ENCODE data around the gene TNNI3K. TPM values are rescaled to one million over a fixed set of nuclear protein-coding genes. Genes with fewer than 3 reads are reported as not detected.
"Not testable (repeated sequence)": the region's sequence is repeated elsewhere in the genome, so short reads cannot be mapped to it uniquely, and the experiment has no call there.

TNNI3K gene, protein sequence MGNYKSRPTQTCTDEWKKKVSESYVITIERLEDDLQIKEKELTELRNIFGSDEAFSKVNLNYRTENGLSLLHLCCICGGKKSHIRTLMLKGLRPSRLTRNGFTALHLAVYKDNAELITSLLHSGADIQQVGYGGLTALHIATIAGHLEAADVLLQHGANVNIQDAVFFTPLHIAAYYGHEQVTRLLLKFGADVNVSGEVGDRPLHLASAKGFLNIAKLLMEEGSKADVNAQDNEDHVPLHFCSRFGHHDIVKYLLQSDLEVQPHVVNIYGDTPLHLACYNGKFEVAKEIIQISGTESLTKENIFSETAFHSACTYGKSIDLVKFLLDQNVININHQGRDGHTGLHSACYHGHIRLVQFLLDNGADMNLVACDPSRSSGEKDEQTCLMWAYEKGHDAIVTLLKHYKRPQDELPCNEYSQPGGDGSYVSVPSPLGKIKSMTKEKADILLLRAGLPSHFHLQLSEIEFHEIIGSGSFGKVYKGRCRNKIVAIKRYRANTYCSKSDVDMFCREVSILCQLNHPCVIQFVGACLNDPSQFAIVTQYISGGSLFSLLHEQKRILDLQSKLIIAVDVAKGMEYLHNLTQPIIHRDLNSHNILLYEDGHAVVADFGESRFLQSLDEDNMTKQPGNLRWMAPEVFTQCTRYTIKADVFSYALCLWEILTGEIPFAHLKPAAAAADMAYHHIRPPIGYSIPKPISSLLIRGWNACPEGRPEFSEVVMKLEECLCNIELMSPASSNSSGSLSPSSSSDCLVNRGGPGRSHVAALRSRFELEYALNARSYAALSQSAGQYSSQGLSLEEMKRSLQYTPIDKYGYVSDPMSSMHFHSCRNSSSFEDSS
- 2.7 TPM for total RNA-seq

DNA sequence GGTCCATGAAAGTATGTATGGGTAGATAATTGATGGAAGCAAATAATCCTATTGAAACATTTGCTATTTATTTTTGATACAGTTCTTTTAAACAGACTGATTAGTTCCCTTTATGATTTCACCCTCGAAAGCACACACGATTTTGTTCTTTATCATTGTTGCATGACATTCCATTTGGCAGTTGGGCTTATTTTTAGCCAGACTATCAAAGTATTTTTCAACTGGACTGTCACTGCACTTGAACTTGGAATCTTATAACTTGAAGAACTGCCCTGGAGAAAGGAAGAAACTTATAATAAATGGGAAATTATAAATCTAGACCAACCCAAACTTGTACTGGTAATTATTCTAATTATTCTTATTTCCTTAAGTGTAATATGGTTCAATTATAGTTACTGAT, at the start of gene TNNI3K:
TNNI3K (plus strand) TSS at position 235 of the 400 bp plus-strand sequence; CDS start at position 300, 65 bp downstream.
- no peak for DNase-seq

DNA sequence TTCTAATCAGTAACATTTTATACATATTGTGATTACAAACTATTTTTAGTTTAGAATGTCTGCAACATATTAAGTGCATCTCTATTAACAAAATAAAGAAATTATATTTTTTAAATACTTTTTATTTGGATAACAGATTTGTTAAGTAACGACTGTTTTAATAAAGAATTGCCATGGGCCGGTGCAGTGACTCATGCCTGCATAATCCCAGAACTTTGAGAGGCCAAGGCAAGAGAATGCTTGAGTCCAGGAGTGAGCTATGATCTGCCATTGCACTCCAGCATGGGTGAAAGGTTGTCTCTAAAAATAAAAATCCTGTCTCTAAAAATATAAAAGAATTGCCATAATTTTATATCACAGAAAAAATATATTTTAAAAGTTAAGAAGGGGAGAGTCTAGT, 41.3 kb upstream of the TNNI3K start:
- DNase-seq, result no peak

DNA sequence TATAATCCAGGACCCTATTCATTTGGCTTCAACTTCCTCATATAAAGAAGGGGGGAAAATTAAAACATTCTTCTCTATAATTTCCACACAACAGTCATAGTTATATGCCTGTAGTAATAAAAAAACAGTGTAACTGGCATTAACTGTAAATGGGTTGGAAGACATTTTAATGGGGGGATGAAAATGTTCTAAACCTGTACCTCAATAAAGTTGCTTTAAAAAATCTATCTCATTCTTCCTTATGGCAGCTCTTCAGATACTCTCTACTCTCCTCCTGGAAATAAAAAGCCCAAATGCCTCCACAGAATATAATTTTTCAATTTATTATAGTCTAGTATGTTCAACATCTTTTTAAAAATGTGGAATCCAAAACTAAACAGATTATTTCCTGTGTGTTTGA, 39.8 kb upstream of the TNNI3K start:
- DNase-seq, result no peak

DNA sequence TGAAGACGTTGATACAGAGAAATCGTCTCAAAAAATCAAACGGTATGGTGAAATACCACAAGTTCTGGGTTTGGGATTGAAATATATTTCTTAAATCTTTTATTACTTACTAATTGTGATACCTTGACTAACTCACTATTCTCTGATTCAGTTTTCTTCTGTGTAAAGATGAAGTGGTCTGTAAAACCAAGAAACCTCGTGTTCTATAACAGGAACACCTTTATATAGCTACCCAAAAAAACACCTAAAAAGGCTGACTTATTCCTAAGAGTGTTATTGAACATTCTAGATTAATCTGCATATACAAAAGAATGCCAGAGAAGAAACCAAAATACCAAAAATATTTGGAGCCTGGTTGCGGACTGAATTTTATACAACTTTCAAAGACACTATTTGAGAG, 37.9 kb upstream of the TNNI3K start:
- peak; percentile 2 for DNase-seq

DNA sequence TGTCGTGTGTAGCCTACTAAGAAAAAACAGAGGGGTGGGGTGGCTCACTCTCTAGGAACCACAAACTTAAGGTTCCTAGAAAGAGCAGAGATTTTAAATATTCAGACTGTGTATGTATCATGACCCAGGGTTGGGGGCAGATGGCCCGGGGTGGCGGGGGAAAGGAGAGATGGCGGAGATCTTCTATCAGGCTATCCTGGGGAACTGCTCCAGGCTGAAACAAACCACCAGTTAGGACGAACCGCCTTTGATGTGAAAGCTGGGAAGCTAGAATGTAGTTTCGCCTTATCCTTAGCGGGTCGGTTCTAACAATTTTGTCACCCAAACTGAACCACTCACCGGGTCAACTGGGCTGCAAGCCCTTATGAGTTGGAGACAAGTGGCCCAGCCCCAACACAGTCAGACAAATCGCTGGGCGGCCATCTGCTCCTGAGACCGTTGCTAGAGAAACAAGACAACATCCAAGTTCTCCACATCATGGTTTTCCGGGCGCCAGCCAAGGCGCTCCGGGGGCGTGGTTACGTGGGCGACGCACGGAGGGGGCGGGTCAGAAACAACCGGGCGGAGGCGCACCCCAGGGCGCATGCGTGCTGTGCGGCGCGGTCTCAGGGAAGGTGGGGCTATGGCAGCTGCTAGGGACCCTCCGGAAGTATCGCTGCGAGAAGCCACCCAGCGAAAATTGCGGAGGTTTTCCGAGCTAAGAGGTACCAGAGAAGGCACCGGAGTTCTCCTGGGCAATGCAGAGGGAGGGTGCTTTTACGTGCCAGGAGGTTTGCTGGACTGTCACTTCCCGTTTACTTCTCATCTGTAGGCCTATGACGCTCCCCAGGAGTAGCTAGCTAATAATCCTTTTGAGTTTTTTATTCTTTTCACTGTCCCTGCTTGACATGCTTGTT, 37.3 kb upstream of the TNNI3K start, which contains the start of the genes FPGT and LRRIQ3:
FPGT (plus strand) TSS at position 586 of the 896 bp plus-strand sequence; CDS start at position 623, 37 bp downstream.
LRRIQ3 (minus strand) TSS at position 520 of the 896 bp plus-strand sequence. CDS start 14,492 bp downstream, outside the sequence.
- DNase-seq, result peak; percentile 99

DNA sequence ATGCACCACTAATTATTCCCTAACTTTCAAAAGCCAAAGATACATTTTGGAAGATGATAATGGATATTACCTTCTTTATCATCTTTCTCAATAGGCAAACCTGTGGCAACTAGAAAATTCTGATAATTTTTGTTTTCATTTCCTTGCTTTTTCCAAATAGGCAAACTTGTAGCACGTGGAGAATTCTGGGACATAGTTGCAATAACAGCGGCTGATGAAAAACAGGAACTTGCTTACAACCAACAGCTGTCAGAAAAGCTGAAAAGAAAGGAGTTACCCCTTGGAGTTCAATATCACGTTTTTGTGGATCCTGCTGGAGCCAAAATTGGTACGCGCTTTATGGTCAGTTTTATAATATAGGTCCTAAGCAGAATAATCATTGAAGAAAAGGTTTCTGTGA, 35.7 kb upstream of the TNNI3K start:
- DNase-seq, result no peak

DNA sequence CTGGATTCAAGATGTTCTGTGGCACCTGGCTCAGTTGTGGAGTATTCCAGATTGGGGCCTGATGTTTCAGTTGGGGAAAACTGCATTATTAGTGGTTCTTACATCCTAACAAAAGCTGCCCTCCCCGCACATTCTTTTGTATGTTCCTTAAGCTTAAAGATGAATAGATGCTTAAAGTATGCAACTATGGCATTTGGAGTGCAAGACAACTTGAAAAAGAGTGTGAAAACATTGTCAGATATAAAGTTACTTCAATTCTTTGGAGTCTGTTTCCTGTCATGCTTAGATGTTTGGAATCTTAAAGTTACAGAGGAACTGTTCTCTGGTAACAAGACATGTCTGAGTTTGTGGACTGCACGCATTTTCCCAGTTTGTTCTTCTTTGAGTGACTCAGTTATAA, 29.9 kb upstream of the TNNI3K start:
- no peak for DNase-seq

DNA sequence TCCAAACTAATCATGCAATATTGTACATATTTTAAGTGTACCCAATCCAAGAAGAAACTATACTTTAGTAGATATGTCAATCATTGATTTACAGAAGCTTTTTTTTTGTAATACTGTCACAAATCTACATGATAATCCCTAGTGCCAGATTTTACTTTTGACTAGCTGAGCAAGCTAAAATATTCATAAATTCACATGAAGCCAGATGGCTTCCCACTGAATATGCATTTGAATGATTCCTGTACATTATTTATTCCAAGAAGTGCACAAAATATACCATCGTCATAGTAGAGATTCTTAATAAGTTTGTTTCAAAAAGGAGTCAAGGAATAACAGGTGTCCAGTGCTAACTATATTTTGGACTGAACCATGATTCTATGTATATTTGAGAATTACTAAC, 20.0 kb upstream of the TNNI3K start:
- no peak for DNase-seq

DNA sequence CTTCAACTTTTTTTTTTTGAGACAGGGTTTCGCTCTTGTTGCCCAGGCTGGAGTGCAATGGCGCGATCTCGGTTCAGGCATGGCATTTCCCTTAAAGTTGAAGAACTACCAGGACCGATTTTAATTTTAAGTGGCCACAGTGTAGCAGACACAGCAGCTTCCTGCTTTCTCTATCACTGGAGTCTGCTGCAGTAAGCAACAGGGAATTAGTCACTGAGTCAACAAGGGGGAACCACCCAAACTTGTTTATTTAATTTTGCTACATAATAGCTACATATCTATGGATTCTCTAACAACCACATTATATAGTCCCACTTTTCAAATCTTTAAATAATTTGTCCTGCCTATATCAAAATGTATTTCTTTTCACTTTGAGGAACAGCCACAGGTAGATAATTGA, 12.5 kb upstream of the TNNI3K start:
- no peak for DNase-seq

DNA sequence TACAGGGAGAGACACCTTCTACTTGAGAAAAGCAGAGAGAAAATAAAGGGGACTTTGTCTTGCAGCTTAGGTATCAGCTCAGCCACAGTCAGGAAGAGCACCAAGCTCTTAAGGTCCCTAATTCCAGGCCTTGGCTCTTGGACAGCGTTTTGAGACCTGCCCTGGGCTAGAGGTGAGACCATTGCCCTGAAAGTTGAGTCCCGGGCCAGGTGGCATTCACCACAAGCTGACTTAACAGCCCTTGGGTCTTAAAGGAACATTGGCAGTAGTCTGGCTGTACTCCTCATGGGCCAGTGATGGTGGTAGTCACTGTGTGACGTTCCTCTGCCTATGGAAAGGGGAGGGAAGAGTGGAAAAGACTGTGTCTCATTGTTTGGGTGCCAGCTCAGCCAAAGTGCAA, 11.7 kb upstream of the TNNI3K start:
- DNase-seq, result no peak

DNA sequence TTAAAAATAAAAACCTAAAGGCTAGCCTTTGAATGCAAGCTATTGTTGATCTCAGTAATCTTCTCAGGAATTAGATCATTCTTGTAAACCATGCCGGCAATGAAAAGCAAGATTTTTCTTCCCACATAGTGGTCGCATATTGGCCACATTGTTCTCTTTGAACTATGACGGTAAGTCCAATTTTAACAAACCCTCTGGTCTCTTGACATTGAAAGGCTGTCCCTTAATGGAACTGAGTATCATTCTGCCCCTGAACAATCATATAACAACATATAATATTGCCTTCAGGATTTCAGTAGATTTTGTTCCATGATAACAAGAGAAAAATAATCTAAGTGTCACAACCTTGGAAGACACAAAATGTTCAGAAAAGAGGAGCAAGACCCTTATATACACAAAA, 1.3 kb downstream of the TNNI3K start:
- DNase-seq, result no peak

DNA sequence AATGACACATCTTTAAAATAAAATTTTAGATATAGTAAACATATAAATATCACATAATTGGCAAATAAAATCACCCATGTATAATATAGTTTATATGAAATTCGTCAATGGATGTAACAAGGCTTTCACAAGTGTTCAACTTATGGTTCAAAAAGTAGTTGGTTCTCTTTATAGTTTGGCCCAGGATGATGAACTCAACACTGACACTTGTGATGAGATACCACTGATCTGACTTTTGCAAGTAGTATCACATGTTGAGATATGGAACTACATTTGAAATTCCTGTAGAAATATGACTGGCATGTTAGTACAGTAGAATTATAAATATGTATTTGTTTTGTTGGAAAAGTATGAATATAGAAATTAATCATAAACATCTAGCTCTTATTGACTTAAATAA, 1.8 kb downstream of the TNNI3K start:
- no peak for DNase-seq

DNA sequence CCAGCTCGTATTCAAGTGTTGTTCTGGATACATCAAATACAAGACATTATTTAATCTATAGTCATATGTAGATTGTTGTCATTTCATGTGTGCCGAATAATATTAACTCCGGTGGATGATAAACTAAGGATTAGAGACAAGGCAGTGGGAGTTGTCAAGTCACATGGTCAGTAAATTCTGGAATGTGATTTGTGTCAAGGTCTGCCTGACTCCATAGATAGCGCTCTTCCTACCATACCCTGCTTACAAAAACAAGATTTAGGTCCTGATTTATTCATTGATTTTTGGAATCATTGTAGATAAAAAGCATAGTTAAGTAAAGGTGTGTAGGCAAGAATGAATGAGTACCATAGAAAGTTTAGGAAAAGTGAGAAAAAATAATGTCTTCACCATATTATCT, 2.6 kb downstream of the TNNI3K start:
- DNase-seq, result no peak

DNA sequence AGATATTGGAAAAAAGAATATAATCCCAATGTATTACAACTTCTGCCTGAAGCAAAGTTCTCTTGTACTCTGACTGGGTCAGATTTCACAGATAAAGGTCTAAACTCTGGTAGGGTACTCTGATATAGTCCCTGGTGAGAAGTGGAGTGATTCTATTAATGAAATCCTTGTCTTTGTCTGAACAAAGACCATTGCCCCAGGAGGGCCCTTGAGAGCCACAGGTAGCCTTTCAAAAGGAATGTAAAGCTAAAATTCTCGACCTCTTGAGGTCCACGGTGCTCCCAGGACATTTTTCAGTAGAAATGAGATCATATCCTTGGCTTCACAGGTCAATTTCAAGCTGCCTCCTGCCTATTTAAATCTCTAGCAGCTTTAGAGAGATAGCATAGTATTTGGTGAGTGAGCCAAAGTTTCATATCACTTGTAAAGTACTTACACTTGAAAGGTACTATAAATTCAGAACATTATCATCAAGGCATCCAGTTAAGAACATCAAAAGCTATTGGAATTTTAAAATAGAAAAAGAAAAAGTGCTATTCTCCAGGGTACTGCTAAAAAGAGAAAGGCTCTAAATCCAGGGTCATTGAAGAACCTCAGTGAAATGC, 10.1 kb downstream of the TNNI3K start:
- no peak for DNase-seq

DNA sequence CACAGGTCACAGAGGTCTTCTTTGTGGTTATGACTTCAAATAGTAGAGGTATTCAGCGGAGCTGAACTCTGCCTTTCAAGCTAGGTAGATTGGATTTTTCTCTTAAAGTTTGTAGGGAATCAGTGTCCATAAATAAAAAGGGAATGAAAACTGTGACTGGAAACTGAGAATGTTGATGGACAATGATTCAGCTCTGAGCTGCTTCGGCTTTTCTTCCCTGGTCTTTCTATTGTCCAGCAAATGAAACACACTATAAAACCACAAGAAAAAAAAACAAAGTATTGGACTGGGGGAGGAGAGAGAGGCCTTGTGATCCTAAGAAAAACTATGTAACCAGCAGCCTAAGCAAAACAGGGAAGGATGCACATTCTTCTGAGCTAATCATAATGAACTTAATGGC, 11.1 kb downstream of the TNNI3K start:
- no peak for DNase-seq

DNA sequence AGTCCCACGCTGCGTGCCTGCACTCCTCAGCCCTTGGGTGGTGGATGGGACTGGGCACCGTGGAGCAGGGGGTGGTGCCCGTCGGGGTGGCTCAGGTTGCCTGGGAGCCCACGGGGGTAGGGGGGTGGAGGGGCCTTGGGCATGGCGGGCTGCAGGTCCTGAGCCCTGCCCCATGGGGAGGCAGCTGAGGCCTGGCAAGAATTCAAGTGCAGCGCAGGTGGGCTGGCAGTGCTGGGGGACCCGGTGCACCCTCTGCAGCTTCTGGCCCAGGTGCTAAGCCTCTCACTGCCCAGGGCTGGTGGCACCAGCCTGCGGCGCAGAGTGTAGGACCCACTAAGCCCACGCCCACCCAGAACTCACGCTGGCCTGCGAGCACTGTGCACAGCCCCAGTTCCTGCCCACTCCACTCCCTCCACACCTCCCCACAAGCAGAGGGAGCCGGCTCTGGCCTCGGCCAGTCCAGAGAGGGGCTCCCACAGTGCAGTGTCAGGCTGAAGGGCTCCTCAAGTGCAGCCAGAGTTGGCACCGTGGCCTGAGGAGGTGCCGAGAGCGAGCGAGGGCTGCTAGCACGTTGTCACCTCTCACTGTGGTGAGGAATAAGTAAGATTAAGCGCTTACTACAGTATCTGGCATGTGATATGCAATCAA, 12.8 kb downstream of the TNNI3K start:
- no peak for DNase-seq

DNA sequence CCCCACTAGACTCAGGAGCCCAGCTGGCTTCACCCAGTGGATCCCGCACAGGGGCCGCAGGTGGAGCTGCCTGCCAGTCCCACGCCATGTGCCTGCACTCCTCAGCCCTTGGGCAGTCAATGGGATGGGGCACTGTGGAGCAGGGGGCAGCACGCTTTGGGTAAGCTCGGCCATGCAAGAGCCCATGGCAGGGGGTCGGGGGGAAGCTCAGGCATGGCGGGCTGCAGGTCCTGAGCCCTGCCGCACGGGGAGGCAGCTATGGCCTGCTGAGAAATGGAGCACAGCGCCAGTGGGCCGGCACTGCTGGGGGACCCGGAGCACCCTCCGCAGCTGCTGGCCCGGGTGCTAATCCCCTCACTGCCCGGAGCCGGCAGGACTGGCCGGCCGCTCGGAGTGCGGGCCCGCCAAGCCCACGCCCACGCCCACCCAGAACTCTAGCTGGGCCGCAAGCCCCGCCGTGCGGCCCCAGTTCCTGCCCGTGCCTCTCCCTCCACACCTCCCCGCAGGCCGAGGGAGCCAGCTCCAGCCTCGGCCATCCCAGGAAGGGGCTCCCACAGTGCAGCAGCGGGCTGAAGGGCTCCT, 18.1 kb downstream of the TNNI3K start:
- DNase-seq, result not testable (repeated sequence)

DNA sequence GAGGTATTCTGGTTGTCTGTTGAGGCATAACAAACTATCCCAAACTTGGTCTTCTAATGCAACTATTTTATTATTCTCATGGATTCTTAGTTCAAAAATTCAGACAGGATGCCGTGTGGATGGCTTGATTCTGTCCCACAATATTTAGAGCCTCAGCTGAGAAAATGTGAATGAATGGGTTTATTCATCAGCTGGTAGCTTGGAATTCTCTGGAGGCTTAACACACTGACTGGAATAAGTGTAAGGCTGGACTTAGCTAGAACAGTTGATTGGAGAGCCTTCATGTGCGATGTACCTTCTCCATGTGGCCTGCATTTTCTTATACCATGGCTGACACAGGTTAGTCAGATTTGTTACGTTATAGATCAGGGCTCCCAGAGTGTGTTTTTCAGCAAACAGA, 30.8 kb downstream of the TNNI3K start:
- DNase-seq, result no peak

DNA sequence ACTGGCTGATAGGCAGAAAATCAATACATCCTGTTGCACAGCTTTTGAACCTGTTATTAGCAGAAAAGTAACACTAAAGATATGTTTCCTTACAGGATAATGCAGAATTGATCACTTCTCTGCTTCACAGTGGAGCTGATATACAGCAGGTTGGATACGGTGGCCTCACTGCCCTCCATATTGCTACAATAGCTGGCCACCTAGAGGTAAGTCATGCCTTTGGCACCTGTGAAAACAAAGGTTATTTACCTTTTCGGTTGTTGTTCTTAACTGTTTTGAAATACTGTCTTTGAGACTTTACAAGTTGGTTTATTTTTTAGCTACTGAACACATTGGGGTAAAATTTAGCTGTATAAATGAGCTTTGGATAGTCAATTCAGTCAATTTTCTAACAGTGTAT, 36.3 kb downstream of the TNNI3K start:
- DNase-seq, result no peak

DNA sequence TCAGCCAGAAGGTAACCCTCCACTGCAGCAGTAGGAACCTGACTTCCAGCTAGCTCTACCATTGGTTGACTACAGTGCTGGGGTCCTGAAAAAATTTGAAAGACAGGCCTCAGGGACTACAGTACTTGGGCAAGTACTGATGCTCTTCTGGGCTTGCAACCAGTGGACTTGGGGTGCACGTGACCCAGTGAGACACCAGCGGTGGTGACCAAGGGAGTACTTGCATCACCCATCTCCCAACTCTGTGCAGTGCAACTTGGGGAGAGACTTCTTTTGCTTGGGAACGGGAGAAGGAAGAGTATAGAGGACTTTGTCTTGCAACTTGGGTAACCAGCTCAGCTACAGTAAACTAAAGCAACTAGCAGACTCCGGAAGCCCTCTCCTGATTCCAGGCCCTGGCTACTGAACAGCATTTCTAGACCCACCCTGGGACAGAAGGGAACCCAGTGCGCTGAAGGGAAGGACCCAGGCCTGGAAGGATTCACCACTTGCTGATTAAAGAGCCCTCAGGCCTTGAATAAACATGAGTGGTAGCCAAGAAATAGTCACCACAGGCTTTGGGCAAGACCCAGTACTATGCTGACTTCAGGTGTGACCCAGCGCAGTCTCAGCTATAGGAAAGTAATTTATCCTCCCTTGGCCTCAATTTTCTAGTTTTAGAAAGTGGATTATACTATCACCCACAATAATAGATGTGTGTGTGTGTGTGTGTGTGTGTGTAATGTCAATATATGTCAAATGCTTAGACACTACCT, 45.6 kb downstream of the TNNI3K start:
- no peak for DNase-seq

All from tongue (tissue), 2 donors.